Rectal smooth muscle tissue (tissue), 1 donor: ENCODE measurements around the gene CCNB1.
"Not testable (repeated sequence)": the region's sequence is repeated elsewhere in the genome, so short reads cannot be mapped to it uniquely, and the experiment has no call there.

Source experiments
- H3K27ac ChIP-seq: one replicate; pipeline ENCODE4 v1.7.0; 2013; ENCODE audit warnings: low read depth, low read length, inconsistent platforms
- H3K27me3 ChIP-seq: one replicate; pipeline ENCODE4 v1.7.0; 2013; ENCODE audit warnings: low read length; ENCODE audit not compliant: control insufficient read depth, insufficient read depth
- H3K36me3 ChIP-seq: one replicate; pipeline ENCODE4 v1.7.0; 2013; ENCODE audit warnings: low read length; ENCODE audit not compliant: control insufficient read depth, insufficient read depth
- H3K4me1 ChIP-seq: one replicate; pipeline ENCODE4 v1.7.0; 2013; ENCODE audit warnings: low read length; ENCODE audit not compliant: control insufficient read depth, insufficient read depth
- H3K4me3 ChIP-seq: one replicate; pipeline ENCODE4 v1.7.0; 2013; ENCODE audit warnings: low read length
- H3K9ac ChIP-seq: one replicate; pipeline ENCODE4 v1.7.0; 2013; ENCODE audit warnings: low read length

Gene CCNB1

GRCh38 chr5:69166686-69167492 is at the start of gene CCNB1:
Gene CCNB1 (plus strand): TSS chr5:69167150. CDS start chr5:69167263, 113 bp downstream.
- Histone ChIP-seq H3K9ac (peak within 1 kb of the TSS; percentile 62), H3K4me3 (peak within 1 kb of the TSS; percentile 95), H3K27ac (peak within 1 kb of the TSS; percentile 33), H3K27me3 (no peaks in the 10 kb centered on the region), H3K4me1 (peaks cover 3% of the 10 kb centered on the region), H3K36me3 (peaks cover under 1% of the 10 kb centered on the region)

- H3K36me3 ChIP-seq: peaks cover 2% of the 10 kb centered on the region
These were observed 37.5 kb upstream of the CCNB1 start for GRCh38 chr5:69129413-69129812.

GRCh38 chr5:69130241-69130640 is 36.7 kb upstream of the CCNB1 start:
- H3K9ac ChIP-seq: no peak overlapping the region
- no peak overlapping the region for H3K4me3 ChIP-seq
- no peaks in the 10 kb centered on the region for H3K4me1 ChIP-seq
- H3K27ac ChIP-seq: no peak overlapping the region
- H3K36me3 ChIP-seq: peaks cover 2% of the 10 kb centered on the region
- H3K27me3 ChIP-seq: no peaks in the 10 kb centered on the region

More at GRCh38 chr5:69129413-69129812, 37.5 kb upstream of the CCNB1 start:
- no peak overlapping the region for H3K4me3 ChIP-seq
- no peaks in the 10 kb centered on the region for H3K4me1 ChIP-seq
- H3K9ac ChIP-seq: no peak overlapping the region
- no peaks in the 10 kb centered on the region for H3K27me3 ChIP-seq
- no peak overlapping the region for H3K27ac ChIP-seq

GRCh38 chr5:69131304-69131703 is 35.6 kb upstream of the CCNB1 start:
- H3K4me1 ChIP-seq: no peaks in the 10 kb centered on the region
- H3K27me3 ChIP-seq: no peaks in the 10 kb centered on the region
- H3K27ac ChIP-seq: no peak overlapping the region
- H3K4me3 ChIP-seq: no peak overlapping the region
- H3K9ac ChIP-seq: no peak overlapping the region
- peaks cover 2% of the 10 kb centered on the region for H3K36me3 ChIP-seq

GRCh38 chr5:69134126-69134525 is 32.8 kb upstream of the CCNB1 start:
- Histone ChIP-seq H3K27ac (no peak overlapping the region), H3K4me3 (no peak overlapping the region), H3K36me3 (no peaks in the 10 kb centered on the region), H3K4me1 (no peaks in the 10 kb centered on the region), H3K27me3 (no peaks in the 10 kb centered on the region), H3K9ac (no peak overlapping the region)

GRCh38 chr5:69136293-69136692 is 30.7 kb upstream of the CCNB1 start:
- Histone ChIP-seq H3K27me3 (no peaks in the 10 kb centered on the region), H3K4me3 (no peak overlapping the region), H3K36me3 (no peaks in the 10 kb centered on the region), H3K4me1 (no peaks in the 10 kb centered on the region), H3K27ac (no peak overlapping the region), H3K9ac (no peak overlapping the region)

- H3K4me1 ChIP-seq, H3K4me3 ChIP-seq, H3K9ac ChIP-seq, H3K36me3 ChIP-seq, H3K27ac ChIP-seq, H3K27me3 ChIP-seq: not testable (repeated sequence)
These were observed 29.7 kb upstream of the CCNB1 start for GRCh38 chr5:69137208-69137607.

- no peak overlapping the region for H3K9ac ChIP-seq
- no peaks in the 10 kb centered on the region for H3K4me1 ChIP-seq
- H3K27me3 ChIP-seq: no peaks in the 10 kb centered on the region
- no peak overlapping the region for H3K4me3 ChIP-seq
- no peaks in the 10 kb centered on the region for H3K36me3 ChIP-seq
- no peak overlapping the region for H3K27ac ChIP-seq
These were observed 29.1 kb upstream of the CCNB1 start for GRCh38 chr5:69137807-69138206.

GRCh38 chr5:69138766-69139165 is 28.2 kb upstream of the CCNB1 start:
- Histone ChIP-seq H3K4me3 (no peak overlapping the region), H3K27me3 (no peaks in the 10 kb centered on the region), H3K27ac (no peak overlapping the region), H3K9ac (no peak overlapping the region), H3K36me3 (no peaks in the 10 kb centered on the region), H3K4me1 (no peaks in the 10 kb centered on the region)

GRCh38 chr5:69140239-69140638 is 26.7 kb upstream of the CCNB1 start:
- H3K4me3 ChIP-seq, H3K27me3 ChIP-seq, H3K36me3 ChIP-seq, H3K4me1 ChIP-seq, H3K9ac ChIP-seq, H3K27ac ChIP-seq: not testable (repeated sequence)

GRCh38 chr5:69140827-69141226 is 26.1 kb upstream of the CCNB1 start:
- Histone ChIP-seq H3K9ac (no peak overlapping the region), H3K4me1 (no peaks in the 10 kb centered on the region), H3K27me3 (no peaks in the 10 kb centered on the region), H3K27ac (no peak overlapping the region), H3K4me3 (no peak overlapping the region), H3K36me3 (no peaks in the 10 kb centered on the region)

GRCh38 chr5:69148576-69148975 is 18.4 kb upstream of the CCNB1 start:
- not testable (repeated sequence) for H3K36me3 ChIP-seq, H3K4me1 ChIP-seq, H3K4me3 ChIP-seq, H3K27ac ChIP-seq, H3K9ac ChIP-seq, H3K27me3 ChIP-seq

GRCh38 chr5:69148981-69149675 is 17.8 kb upstream of the CCNB1 start:
- H3K4me3 ChIP-seq: no peak overlapping the region
- no peaks in the 10 kb centered on the region for H3K36me3 ChIP-seq
- H3K27ac ChIP-seq: no peak overlapping the region
- H3K27me3 ChIP-seq: no peaks in the 10 kb centered on the region
- no peak overlapping the region for H3K9ac ChIP-seq
- H3K4me1 ChIP-seq: no peaks in the 10 kb centered on the region
